HG03521 (cell line): ENCODE results near the gene DRC3.
"Not testable (repeated sequence)": the region's sequence is repeated elsewhere in the genome, so short reads cannot be mapped to it uniquely, and the experiment has no call there.

Source experiments
- ATAC-seq: cut with Tn5 transposase; IDR thresholded peaks from one replicate; pipeline ENCODE4 v1.9.1; 2021; ENCODE audit warnings: mild to moderate bottlenecking, moderate library complexity; ENCODE audit not compliant: unreplicated experiment

The DRC3 gene

DNA sequence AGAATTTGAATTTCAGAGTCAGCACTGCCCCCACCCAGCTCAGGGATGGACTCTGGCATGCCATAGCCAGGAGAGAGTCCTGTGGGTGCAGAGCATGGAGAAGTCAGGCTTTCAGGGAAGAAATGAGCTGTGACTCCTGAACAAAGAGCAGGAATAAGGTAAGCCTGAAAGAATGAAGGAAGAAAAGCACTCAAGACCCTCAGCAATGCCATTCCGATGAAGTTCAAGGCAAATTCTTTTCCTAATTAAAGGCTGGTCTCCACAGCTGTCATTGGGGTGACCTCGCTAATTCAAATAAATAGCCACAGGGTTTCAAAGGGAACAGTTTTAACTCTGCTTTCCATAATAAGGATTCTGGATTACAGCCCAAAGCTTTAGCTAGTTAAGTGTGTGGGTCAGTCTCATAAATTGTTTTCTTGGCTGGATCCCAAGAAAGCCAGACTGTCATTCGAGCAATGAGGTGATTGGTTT is 32.2 kb upstream of the DRC3 start:
- ATAC-seq = no peak

DNA sequence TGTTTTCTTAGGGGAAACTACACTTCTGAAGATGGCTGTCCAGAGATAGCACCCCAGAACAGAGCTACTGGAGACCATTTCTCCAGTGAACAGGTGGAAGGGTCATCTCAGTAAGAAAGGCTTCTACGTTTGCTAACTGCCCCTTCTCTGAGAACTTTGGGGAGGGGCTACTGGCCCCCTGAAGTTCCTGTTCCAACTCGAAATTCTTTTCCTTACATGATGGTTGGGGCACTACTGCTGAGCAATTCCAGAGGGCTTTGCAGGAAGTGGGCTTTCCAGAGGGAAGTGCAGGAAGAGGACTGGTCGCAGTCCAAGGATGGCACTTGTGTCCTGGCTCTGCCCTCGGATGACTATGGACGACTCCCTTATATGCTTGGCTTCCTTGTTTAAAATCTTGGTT is 31.6 kb upstream of the DRC3 start:
- ATAC-seq = no peak

DNA sequence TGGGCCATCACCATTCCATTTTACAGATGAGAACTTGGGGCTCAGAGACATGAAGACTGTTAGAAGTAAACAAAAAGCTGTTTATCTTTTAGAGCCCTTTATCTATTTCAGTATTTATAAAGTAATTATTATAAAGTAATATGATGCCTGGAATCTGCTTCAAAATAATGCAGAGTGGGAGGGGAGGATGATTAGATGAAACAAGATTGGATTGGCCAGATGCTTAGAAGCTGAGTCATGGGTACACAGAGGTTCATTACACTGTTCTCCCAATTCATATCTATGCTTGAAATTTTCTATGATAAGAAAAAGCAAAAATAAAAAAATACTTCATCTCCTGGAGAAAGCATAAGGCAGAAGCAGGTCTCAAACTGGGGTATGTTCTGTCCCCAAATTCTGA is 29.8 kb upstream of the DRC3 start:
- no peak for ATAC-seq

DNA sequence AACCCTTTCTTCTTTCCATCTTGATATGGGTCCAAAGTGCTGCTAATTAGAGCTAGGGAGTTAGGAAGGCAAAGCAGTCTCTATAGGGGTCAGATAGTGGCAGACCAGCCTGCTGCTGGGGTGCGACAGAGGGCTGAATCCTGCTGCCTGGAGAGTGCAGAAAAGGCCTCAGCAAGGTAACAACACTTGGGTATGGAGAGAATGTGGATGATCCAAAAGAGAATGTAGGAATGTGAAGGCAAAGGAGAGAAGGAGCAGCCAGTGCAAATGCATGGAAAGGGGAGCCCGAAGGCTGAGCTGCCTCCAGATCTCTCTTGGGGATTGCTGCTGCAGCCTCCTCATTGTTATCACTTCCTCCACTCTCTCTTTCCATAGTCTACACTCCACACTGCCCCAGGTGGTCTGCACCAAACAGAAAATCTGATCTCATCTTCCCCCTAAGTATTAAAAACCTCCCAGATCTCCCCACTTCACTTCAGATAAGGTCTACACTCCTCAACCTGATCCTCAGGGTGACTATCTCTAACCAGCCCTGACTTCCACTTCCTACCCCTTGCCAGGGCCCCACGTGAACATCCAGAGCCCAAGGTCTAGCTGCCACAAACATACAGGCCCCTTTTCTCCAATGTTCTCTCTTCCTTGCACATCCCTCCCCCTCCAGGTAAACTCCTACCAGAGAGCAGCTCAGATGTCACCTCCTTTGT is 29.2 kb upstream of the DRC3 start:
- ATAC-seq = no peak

DNA sequence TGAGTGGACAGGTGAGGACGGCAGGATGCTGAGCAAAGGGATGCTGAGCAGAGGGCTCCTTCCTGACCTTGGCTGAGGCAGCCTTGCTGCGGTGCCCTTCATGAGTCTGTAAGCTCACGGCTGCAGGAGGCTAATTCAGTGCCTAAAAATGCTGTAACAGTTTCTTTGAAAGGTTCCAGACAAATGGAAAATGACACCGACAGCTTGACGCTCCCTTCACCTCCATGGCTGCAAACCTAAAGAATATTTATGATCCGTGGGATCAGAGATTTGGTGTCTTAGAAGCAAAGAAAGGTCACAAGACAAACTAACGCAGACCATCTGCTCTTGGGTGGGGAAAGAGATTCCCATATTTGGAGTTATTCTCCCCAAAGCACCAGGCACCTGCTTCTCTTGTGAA is 28.4 kb upstream of the DRC3 start:
- no peak for ATAC-seq

DNA sequence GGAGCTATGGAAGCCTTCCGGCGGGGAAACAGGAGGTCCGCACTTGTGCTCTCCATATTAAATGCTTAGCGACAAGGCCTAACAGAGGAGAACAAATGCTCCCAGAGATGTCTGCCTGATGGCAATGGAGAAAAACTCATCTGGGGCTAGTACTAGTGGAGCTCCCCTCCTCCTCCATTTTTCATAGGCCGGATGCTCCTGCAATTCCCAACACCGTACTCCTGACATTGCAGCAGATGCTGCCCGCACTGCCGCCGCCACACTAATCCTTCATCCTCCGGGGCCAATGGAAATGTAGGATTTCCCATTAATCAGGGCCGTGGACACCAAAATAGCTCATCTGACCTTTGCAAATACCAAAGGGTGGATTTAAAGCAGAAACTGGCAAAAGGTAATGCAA is 27.9 kb upstream of the DRC3 start:
- ATAC-seq = no peak

DNA sequence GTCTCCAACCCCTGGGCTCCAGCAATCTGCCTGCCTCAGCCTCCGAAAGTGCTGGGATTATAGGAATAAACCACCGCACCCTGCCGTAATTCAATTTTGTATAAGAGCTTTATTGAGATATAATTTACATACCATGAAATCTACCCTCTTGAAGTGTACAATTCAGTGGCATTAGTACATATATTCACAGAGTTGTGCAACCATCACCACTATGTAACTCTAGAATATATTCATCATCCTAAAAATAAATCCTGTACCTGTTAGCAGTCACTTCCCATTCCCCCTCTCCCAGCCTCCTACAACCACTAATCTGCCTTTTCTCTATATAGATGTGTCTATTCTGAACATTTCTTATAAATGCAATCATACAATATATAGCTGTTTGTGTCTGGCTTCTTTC is 26.6 kb upstream of the DRC3 start:
- ATAC-seq = no peak

DNA sequence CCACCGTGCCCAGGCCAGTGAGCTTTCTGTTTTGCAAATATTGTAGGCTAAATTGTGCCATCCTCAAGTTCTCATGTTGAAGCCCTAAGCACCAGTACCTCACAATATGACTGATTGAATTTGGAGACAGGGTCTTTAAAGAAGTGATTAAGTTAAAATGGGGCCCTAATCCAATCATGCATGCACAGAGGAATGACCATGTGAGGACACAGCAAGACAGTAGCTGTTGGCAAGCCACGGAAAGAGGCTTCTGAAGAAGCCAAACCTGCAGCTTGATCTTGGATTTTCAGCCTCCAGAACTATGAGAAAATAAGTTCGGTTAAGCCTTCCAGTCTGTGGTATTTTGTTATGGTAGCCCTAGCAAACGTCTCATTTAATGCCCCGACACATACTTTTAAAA is 25.4 kb upstream of the DRC3 start:
- no peak for ATAC-seq

DNA sequence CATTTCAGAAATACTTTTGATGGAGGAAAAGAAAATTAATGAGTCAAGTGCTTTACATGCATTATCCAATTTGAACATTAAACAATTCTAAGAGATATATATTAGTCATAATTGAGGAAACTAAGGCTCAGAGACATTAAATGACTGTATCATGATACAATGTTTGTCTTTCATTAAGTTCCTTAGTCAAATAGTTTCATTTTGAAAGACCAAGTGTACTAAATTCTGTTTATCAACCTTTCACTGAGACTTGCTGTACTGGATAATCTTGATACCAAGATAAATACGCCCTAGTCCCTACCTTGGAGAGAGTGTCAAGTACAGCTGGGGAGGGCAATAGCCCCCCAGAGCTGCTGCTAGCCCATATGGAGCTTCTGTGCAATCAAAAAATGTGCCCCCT is 24.7 kb upstream of the DRC3 start:
- no peak for ATAC-seq

DNA sequence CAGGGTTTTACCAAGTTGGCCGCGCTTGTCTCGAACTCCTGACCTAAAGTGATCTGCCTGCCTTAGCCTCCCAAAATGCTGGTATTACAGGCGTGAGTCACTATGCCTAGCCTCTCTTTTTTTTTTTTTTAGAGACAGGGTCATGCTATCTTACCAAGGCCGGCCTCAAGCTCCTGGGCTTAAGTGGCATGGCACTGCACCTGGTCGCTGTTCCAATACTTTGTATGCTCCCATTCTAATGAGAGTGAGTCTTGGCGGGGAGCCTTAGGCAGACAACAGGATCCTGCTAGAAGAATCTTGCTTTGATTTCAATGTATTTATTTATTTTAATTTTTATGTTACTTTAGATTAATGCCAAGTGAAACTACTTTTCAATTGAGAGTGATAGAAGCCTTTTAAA is 22.3 kb upstream of the DRC3 start:
- ATAC-seq = no peak

DNA sequence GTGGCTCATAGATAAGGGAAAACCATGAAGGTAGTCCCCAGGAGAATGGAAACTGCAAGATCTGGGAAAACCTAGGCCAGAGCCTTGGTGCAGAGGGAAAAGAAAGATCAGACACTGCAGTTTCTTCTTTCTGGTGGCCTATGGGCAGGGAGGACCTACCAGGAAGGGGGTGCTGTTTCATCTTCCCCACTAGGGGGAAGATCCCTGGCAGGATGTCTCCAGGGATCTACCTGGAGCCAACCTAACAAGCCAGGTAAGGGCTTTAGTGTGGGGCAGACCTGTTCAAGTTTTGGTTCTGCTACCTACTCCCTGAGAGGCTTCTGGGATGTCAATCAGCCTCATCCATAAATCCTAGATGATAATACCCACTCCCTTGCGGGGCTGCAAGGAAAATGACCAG is 21.9 kb upstream of the DRC3 start:
- no peak for ATAC-seq

DNA sequence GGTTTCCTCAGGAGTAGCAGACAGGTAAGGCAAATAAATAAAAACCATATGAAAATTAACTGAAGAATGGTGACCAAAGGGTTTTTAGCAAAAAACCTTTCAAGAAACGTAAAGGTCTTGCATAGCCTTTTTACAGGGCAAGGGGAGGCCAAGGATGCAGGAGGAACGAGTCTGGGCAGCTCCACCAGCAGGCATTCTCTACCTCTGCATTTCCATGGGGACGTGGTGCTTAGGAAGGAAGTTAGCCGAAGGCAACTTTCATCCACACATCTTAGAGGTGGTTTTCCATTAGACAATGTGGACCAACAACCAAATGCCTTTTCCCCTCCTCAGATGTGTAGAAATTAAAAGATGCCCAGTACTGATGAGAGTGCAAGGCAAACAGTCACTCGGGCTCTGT is 21.1 kb upstream of the DRC3 start:
- no peak for ATAC-seq

DNA sequence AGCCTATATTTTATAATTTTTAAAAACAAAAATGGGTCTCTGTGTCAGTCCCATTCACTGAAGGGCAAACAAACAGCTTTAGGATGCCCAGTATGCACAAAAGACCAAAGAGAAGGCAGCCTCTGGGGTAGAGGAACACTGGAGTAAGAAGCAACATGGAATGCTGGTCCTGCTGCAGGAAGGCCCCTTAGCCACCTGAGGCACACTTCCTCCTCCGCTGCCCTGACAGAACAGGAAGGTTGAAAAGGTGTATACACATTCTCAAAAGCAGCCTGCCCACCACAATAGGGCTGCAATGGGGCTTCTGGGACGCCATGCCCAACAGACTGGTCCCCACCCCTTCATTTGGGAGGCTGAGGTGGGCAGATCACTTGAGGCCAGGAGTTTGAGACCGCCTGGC is 20.0 kb upstream of the DRC3 start:
- ATAC-seq = no peak

DNA sequence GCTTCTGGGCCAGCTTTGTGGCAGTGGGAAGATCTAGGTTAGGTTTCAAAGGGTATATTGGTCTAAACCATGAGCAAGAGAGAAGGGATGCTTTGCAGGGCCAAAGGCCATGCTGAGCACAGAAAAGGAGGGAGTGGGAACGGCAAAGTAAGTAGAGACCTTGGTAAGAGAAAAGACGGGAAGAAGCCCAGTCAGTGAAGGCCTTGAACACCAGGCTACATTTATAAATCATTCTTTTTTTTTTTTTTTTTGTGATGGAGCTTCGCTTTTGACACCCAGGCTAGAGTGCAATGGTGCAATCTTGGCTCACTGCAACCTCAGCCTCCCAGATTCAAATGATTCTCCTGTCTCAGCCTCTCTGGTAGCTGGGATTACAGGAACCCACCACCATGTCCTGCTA is 18.6 kb upstream of the DRC3 start:
- ATAC-seq = no peak

DNA sequence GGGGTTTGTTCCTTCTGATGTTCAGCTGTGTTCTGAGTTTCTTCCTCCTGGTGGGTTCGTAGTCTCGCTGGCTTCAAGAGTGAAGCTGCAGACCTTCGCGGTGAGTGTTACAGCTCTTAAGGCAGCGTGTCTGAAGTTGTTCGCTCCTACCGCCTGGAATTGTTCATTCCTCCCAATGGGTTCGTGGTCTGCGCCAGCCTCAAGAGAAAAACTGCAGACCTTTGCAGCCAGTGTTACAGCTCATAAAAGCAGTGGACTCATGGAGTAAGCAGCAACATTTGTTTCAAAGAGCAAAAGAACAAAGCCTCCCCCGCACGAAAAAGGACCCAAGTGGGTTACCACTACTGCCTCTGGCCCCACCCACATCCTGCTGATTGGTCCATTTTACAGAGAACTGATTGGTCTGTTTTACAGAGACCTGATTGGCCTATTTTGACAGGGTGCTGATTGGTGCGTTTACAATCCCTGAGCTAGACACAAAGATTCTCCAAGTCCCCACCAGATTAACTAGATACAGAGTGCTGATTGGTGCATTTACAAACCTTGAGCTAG is 16.8 kb upstream of the DRC3 start:
- not testable (repeated sequence) for ATAC-seq

DNA sequence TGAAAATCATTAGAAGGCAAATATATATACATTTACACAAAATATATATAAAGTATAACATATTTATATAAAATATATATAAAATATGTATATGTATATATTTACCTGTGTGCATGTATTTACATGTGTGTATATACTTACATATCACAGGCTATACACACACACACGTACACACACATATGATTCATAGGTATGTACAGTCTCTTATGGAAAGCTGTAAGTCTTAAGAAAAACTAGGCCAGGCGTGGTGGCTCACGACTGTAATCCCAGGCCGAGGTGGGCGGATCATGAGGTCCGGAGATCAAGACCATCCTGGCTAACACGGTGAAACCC is 15.1 kb upstream of the DRC3 start:
- no peak for ATAC-seq

DNA sequence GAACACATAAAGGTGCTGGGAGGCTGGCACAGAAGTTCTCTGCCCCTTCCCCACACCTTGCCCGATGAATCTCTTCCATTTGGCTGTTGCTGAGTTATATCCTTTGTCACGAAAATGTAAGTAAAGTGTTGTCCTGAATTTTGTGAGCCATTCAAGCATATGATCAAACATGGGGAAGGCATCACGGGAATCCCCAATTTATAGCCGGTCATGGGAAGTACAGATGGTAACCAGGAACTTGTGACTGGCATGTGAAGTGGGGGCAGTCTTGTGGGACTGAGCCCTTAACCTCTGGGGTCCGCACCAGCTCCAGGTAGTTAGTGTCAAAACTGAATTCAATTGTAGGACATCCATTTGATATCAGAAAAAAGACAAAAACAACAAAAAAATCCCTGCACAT is 13.7 kb upstream of the DRC3 start:
- no peak for ATAC-seq

DNA sequence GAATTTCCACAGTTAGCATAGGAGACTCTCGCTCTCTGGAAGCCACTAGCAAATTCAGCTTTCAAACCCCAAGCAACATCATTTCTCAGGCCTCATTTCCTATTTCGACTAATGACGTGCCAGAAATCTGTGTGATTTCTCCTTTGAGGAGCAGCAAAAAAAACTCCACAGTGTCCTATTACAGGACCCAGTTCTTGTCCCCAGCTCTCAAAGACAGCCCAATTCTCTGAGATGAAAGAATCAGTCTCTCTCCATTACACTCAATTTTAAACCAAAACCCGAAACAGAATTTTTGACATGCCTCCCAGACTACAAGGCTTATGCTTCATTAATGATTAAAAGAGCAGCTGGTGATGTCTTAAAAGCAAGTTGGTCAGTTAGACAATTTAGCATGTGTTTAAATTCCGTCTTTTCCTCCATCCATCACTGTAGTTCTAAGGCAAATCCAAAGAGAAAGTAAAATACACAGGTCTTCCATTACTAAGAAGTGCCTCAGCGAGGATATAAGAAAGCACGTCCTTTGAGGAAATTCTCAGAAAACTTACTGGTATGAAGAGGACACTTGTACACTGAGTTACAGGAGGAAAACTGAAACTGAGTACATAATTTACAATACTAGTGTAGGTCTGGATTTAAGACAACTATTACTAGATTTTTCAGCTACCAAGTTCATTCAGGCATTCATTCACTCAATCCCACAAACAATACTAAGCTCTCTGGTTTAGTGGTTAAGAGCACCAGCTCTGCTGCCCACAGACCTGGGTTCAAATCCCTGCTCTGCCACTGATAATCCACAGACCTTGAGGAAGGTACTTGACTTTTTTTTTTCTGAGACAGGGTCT is 12.9 kb upstream of the DRC3 start:
- ATAC-seq = no peak

DNA sequence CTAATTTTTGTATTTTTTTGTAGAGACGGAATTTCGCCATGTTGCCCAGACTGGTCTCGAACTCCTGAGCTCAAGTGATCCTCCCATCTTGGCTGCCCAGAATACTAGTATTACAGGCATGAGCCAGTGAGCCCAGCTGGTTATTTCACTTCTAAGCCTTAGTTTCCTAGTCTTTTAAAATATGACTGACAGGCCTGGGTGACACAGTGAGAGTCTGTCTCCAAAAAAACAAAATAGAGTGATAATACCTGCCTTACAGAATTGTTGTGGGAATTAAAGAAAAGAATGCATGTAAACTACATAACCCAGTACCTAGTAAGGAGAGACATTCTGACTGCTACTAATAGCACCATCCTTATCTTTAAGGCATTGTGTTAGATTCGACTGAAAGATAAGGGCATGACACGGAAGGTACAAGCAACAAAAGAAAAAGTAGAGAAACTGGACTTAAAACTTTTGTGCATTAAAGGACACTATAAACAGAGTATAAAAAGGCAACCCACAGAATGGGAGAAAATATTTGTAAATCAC is 12.1 kb upstream of the DRC3 start:
- ATAC-seq = no peak

DNA sequence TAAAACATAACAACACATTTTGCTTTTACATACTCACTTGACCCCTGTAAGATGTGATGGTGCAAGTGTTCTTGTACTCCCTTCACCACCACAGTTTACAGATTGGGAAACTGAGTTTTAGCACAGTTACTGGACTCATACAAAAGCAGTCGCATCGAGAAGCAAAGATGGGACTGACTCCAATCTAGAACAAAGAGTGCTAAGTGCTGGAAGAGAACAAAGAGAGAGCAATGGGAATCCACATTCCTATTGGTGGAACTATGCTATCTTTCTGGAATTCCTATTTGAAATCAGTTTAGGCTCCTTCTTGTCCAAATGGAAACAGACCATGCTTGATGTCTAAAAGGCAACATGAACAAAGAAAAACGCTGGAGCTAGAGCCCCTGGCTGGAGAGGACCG is 9.6 kb upstream of the DRC3 start:
- no peak for ATAC-seq

DNA sequence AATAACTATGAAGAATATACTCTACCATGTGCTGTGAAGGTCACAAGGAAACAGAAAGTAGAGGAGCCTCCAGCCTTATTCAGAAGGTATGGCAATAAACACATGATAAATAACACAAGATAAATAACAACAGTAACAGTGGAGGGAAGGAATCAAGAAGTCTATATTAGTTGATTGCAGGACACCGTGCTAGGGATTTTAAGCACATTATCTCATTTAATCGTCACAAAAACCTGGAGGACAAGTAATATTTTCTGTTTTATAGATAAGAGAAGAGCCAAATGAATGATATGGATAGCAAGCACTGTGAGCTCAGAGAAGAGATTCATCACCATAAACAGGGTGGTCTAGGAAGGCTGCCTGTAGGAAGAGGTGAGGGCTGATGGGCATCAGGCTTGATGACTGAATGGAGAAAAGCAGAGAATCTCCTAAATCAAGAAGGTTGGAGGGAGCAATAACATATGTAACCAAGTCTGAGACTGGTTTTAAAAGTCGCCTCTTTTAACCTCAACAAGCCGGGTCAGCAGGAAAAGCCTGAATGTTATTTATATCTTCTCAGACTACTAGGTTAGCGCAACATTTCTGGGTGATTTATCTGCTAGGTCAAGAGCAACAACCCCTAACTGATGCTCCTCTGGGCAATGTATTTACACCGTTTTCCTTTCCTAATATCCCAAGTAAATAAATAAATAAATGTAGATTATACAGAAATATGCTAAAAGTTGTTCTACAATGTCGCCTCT is 8.8 kb upstream of the DRC3 start:
- ATAC-seq = no peak
